ENCODE data around the gene CEBPG. TPM values are rescaled to one million over a fixed set of nuclear protein-coding genes. Genes with fewer than 3 reads are reported as not detected.
A peak's percentile ranks its signal among the peaks of the same experiment; 100 is the strongest.

CEBPG gene
- 30.4 and 31.3 TPM in 2 replicates for total RNA-seq

DNA sequence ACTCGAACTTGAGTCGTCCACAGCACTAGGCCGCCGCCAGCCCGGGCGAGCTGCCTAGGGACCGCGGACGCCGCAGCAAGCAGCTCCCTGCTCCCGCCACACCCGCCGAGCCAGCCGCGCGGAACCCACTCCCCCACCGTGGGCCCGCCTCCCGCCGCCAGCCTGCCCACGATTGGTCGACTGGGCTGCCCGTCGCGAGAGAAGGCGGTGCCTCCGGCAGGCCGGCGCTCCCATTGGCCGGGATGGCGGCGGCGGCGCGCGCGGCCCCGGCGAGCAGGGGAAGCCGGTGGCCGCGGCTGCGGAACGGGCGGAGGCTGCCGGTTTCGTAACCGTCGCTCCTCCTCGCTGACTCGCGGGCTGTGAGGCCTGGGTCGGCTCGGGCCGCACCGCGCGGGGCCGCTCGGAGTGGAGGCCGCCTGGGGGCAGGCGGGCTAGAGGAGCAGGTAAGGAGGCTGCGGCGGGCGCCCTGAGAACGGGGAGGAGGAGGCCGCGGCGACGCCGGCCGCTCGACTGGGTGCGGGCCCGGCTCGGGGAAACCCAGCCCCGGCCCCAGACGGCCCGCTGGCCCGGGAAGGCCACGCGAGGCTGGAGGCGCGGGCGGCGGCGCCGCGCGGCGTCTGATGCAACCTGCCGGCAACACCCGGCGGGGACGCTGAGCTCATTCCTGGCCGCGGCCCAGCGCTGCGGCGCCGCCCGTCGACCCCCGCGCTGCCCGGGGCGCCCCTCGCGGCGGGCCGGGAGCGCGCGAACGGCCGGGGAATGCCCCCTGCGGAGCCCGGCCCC is at the start of gene CEBPG:
Gene CEBPG (plus strand): TSS at position 257 of the 783 bp plus-strand sequence. CDS start 5,531 bp downstream, outside the sequence.
- H3K4me3 Mint-ChIP-seq = peak within 1 kb of the TSS; percentile 93
- intact Hi-C loops (cut with micrococcal nuclease) = loop anchor here (1.0 to 10.0 kb wide), 9 partner anchors 71 to 799 kb away; partner anchors contain the start of genes CEBPA, FAAP24, LSM14A and NUDT19
- no peaks in the 10 kb centered on the region for H3K9me3 Mint-ChIP-seq
- DNase-seq (ENCODE audit: low spot score) = peak; percentile 95
- H3K27me3 Mint-ChIP-seq (ENCODE audit: insufficient read depth) = no peaks in the 10 kb centered on the region
- H3K36me3 Mint-ChIP-seq (ENCODE audit: low read depth) = peaks cover 18% of the 10 kb centered on the region
- H3K4me1 Mint-ChIP-seq (ENCODE audit: low read depth) = peaks cover 39% of the 10 kb centered on the region
- peak within 1 kb of the TSS; percentile 69 for H3K27ac Mint-ChIP-seq

DNA sequence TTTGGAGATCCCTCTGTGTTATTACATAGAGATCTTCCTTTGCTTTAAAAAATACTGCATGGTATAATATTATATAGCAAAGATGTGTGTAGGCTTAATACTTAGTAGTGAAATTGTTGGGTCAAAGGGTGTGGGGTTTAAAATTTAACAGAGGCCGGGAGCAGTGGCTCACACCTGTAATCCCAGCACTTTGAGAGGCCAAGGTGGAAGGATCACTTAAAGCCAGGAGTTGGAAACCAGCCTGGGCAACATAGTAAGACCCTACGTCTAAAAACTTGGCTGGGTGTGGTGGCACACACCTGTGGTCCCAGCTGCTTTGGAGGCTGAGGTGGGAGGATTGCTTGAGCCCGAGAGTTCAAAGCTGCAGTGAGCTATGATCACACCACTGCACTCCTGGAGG is 48.9 kb upstream of the CEBPG start:
- Mint-ChIP-seq H3K4me1 (ENCODE audit: low read depth) (no peaks in the 10 kb centered on the region), H3K4me3 (no peak overlapping the region), H3K9me3 (no peaks in the 10 kb centered on the region), H3K27ac (no peak overlapping the region), H3K27me3 (ENCODE audit: insufficient read depth) (peaks cover 11% of the 10 kb centered on the region), H3K36me3 (ENCODE audit: low read depth) (no peaks in the 10 kb centered on the region)
- intact Hi-C loops (cut with micrococcal nuclease) = no loop called here
- DNase-seq (ENCODE audit: low spot score) = no peak

DNA sequence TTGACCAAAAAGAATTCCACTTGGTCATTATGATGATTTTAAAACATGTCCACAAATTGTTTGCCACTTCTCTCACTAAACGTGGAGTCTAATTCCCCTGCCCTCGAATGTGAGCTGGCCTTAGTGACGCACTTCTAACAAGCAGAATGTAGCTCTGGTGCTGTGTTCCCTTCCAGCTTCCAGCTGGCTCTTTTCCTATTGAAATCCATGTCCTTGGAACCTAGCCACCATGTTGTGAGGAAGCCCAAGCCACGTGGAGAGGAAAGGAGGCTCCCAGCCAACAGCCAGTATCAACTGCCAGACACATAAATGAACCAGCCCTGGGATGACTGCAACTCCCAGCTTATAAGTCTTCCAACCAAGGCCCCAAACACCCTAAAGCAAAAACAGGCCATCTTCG is 47.6 kb upstream of the CEBPG start:
- no peak overlapping the region for H3K27ac Mint-ChIP-seq
- DNase-seq (ENCODE audit: low spot score) = no peak
- H3K4me3 Mint-ChIP-seq = no peak overlapping the region
- intact Hi-C loops (cut with micrococcal nuclease) = no loop called here
- H3K9me3 Mint-ChIP-seq = no peaks in the 10 kb centered on the region
- no peaks in the 10 kb centered on the region for H3K36me3 Mint-ChIP-seq (ENCODE audit: low read depth)
- H3K27me3 Mint-ChIP-seq (ENCODE audit: insufficient read depth) = peaks cover 6% of the 10 kb centered on the region
- H3K4me1 Mint-ChIP-seq (ENCODE audit: low read depth) = no peaks in the 10 kb centered on the region

DNA sequence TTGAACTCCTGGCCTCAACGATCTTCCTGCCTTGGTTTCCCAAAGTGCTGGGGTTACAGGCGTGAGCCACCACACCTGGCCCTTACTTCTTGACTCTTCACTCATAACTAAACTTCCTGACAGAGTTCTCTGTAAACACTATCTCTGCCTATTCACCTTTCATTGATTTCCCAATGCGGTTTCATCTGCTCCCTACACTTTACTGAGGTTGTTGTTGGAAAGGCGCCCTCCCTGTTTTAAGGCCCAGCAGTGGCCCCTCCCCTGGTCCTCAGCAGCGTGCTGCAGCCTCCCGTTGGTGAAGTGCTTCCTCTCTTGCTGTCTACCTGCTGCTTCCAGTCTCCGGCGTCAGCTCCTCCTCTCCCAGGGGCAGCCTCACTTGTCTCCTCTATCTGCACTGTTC is 44.4 kb upstream of the CEBPG start:
- no peaks in the 10 kb centered on the region for H3K36me3 Mint-ChIP-seq (ENCODE audit: low read depth)
- H3K4me1 Mint-ChIP-seq (ENCODE audit: low read depth) = no peaks in the 10 kb centered on the region
- intact Hi-C loops (cut with micrococcal nuclease) = no loop called here
- no peak overlapping the region for H3K27ac Mint-ChIP-seq
- H3K4me3 Mint-ChIP-seq = no peak overlapping the region
- no peaks in the 10 kb centered on the region for H3K9me3 Mint-ChIP-seq
- DNase-seq (ENCODE audit: low spot score) = no peak
- H3K27me3 Mint-ChIP-seq (ENCODE audit: insufficient read depth) = peaks cover 3% of the 10 kb centered on the region

DNA sequence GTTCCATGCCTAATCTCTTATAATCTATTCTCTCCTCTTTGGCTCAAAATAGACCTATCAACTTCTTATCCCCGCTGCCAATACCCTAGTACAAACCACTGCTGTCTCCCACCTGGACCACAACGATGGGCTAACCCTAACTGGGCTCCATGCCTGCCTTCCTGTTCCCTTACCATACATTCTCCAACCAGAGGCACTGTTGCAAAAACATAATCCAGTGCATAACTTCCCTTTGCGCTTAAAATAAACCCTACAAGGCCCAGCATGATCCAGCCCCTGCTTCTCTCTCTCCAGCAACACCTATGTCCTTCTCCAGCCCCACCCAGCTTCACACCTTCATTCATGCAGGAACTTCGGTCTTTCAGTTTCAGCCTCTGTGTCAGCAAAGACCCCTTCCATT is 43.8 kb upstream of the CEBPG start:
- H3K36me3 Mint-ChIP-seq (ENCODE audit: low read depth) = no peaks in the 10 kb centered on the region

DNA sequence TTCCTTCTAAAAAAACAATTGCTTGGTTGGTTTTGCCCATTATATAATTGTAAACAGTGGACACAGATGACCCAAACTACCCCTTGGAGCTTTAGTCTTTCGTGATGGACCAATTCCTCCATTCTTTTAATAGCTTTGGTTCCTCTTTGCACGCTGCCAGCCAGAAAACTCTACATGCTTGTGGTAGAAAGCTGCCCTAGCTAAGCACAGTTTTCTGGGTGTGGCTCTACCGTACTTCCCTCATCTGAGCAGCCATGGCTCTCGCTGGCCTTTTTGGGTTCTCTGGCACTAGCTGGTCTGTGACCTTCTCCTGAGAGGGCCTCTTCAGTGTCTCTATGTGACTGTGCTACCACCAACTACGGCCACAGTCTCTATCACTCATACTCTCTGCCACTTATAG is 41.3 kb upstream of the CEBPG start:
- Mint-ChIP-seq H3K27ac (no peak overlapping the region), H3K27me3 (ENCODE audit: insufficient read depth) (peaks cover 2% of the 10 kb centered on the region), H3K4me3 (no peak overlapping the region), H3K9me3 (no peaks in the 10 kb centered on the region), H3K4me1 (ENCODE audit: low read depth) (no peaks in the 10 kb centered on the region), H3K36me3 (ENCODE audit: low read depth) (no peaks in the 10 kb centered on the region)
- DNase-seq (ENCODE audit: low spot score) = no peak
- intact Hi-C loops (cut with micrococcal nuclease) = no loop called here

More for the DNA sequence above, 43.8 kb upstream of the CEBPG start:
- intact Hi-C loops (cut with micrococcal nuclease) = no loop called here
- no peaks in the 10 kb centered on the region for H3K9me3 Mint-ChIP-seq
- H3K27ac Mint-ChIP-seq = no peak overlapping the region
- H3K4me1 Mint-ChIP-seq (ENCODE audit: low read depth) = no peaks in the 10 kb centered on the region
- H3K4me3 Mint-ChIP-seq = no peak overlapping the region
- peaks cover 3% of the 10 kb centered on the region for H3K27me3 Mint-ChIP-seq (ENCODE audit: insufficient read depth)
- DNase-seq (ENCODE audit: low spot score) = no peak

DNA sequence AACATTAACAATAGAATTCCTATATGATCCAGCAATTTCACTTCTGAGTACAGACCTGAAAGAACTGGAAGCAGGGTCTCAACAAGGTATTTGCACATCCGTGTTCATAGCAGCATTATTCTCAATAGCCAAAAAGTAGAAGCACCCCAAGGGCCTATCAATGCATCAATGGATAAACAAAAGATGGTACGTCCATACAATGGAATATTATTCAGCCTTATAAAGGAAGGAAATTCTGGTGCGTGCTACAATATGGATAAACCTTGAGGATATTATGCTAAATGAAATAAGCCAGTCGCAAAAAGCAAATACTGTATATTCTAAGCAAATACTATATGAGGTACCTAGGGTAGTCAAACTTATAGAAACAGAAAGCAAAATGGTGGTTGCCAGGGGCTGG is 40.4 kb upstream of the CEBPG start:
- Mint-ChIP-seq H3K9me3 (no peaks in the 10 kb centered on the region), H3K27ac (no peak overlapping the region), H3K4me1 (ENCODE audit: low read depth) (no peaks in the 10 kb centered on the region), H3K27me3 (ENCODE audit: insufficient read depth) (peaks cover 3% of the 10 kb centered on the region), H3K4me3 (no peak overlapping the region), H3K36me3 (ENCODE audit: low read depth) (no peaks in the 10 kb centered on the region)
- intact Hi-C loops (cut with micrococcal nuclease) = no loop called here
- no peak for DNase-seq (ENCODE audit: low spot score)

DNA sequence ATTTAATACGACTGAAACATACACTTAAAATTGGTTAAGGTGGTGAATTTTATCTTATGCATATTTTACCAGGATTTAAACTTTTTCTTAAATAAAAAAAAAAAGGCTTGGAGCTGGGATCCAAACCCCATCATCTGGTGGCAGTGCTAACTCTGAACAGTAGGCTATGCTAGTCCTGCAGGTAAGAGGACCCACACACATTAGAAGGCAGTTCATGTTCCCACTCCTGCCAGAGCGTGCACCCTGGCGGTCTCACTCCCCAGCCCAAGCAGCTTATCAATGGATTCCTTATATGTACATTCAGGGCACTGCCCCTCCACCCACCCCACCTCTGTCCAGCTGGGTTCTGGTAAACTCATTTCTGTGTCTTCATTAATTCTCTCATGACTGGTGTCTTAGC is 39.9 kb upstream of the CEBPG start:
- no peaks in the 10 kb centered on the region for H3K36me3 Mint-ChIP-seq (ENCODE audit: low read depth)
- no peak overlapping the region for H3K27ac Mint-ChIP-seq
- DNase-seq (ENCODE audit: low spot score) = no peak
- H3K27me3 Mint-ChIP-seq (ENCODE audit: insufficient read depth) = peaks cover 7% of the 10 kb centered on the region
- H3K9me3 Mint-ChIP-seq = no peaks in the 10 kb centered on the region
- intact Hi-C loops (cut with micrococcal nuclease) = no loop called here
- no peak overlapping the region for H3K4me3 Mint-ChIP-seq
- no peaks in the 10 kb centered on the region for H3K4me1 Mint-ChIP-seq (ENCODE audit: low read depth)

DNA sequence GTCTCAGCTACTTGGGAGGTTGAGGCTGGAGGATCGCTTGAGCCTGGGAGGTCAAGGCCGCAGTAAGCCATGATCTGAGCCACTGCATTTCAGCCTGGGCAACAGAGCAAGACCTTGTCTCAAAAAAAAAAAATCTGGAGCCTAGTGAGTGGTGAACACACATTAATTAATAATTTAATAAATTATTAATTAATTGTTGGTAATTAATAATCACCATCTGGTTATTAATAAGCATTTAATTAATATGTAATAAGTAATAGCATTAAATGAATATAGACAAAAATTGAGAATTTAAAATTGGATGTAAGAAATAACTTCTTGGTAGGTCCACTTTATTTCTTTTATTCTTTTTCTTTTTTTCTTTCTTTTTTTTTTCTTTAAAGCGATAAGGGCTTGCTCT is 39.2 kb upstream of the CEBPG start:
- Mint-ChIP-seq H3K4me1 (ENCODE audit: low read depth) (no peaks in the 10 kb centered on the region), H3K27me3 (ENCODE audit: insufficient read depth) (peaks cover 7% of the 10 kb centered on the region), H3K27ac (no peak overlapping the region), H3K36me3 (ENCODE audit: low read depth) (no peaks in the 10 kb centered on the region), H3K9me3 (no peaks in the 10 kb centered on the region), H3K4me3 (no peak overlapping the region)
- no peak for DNase-seq (ENCODE audit: low spot score)
- intact Hi-C loops (cut with micrococcal nuclease) = no loop called here

DNA sequence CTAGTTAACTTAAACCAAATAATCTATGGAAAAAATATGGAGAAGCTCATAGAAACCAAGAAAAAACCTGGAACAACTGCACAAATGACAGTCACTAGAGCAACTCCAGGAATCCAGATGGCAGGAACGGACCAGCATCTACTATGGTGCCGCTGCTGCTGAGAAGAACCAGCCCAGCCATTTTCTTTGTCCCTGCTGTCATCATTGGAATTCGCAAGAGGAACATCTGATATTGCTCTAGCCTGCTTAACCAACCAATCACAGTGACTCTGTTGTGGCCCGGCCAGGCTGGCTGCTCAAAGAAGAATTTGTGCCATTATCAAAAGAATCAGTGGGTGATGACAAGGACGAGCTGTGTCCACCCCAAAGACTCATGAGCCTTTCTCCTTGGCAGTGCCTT is 38.1 kb upstream of the CEBPG start:
- peaks cover 9% of the 10 kb centered on the region for H3K27me3 Mint-ChIP-seq (ENCODE audit: insufficient read depth)
- no peak for DNase-seq (ENCODE audit: low spot score)
- no peaks in the 10 kb centered on the region for H3K9me3 Mint-ChIP-seq
- intact Hi-C loops (cut with micrococcal nuclease) = no loop called here
- no peaks in the 10 kb centered on the region for H3K36me3 Mint-ChIP-seq (ENCODE audit: low read depth)
- H3K27ac Mint-ChIP-seq = no peak overlapping the region
- H3K4me3 Mint-ChIP-seq = no peak overlapping the region
- H3K4me1 Mint-ChIP-seq (ENCODE audit: low read depth) = no peaks in the 10 kb centered on the region

DNA sequence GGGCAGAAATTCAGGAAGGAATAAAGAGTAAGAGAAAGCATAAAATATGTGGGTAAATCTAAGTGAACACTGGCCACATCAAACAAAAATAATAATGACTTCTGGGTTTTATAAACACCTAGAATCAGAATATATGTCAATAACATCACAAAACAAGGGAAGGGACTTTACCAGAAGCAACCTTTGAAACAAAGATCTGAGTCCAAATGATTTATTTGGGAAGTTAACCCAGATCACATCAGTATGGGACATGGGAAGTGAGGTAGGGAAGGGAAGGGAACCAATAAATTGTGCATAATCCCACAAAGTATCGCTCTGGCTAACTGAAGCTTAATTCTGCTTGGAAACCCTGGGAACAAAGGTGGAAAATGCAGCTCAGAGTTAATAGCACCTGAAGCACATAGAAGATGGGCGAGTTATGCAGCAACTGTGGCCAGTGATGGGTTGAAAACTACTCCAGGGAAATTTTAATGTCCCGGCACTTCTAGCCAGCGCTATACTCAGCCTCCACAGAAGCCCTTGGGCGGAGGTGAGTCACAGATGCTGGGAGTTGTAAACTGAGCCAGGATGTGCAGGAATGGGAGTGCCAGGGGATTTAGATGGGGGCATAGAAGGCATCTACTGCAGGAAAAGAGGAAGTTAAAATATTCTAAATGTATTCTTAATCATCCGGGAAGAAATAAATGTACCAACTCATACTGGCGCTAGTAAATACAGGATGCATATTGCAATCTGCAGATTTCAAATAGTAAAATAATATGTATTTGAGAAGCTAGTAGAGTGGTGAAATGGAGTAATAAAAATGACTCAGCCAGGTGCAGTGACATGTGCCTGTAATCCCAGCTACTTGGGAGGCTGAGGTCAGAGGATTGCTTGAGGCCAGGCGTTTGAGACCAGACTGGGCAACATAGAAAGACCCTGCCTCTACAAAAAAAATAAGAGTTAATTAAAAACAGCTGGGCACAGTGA is 34.2 kb upstream of the CEBPG start:
- DNase-seq (ENCODE audit: low spot score) = no peak
- H3K4me3 Mint-ChIP-seq = no peak overlapping the region
- H3K36me3 Mint-ChIP-seq (ENCODE audit: low read depth) = no peaks in the 10 kb centered on the region
- H3K9me3 Mint-ChIP-seq = no peaks in the 10 kb centered on the region
- peaks cover 21% of the 10 kb centered on the region for H3K27me3 Mint-ChIP-seq (ENCODE audit: insufficient read depth)
- H3K27ac Mint-ChIP-seq = no peak overlapping the region
- intact Hi-C loops (cut with micrococcal nuclease) = no loop called here
- H3K4me1 Mint-ChIP-seq (ENCODE audit: low read depth) = no peaks in the 10 kb centered on the region

DNA sequence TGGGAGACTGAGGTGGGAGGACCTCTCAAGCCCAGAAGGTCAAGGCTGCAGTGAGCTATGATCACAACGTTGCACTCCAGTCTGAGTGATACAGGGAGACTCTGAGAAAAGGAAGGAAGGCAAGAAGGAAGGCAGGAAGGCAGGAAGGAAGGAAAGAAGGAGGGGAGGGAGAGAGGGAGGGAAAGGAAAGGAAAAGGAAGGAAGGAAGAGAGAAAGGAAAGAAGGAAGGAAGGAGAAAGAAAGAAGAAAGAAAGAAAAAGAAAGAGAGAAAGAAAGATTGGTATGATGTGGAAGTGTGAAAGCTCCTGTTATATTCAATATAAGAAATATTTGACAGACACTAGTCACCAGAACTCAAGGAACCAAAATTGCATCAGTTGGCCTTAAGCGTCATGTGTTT is 32.5 kb upstream of the CEBPG start:
- Mint-ChIP-seq H3K4me1 (ENCODE audit: low read depth) (no peaks in the 10 kb centered on the region), H3K27me3 (ENCODE audit: insufficient read depth) (peaks cover 25% of the 10 kb centered on the region), H3K27ac (no peak overlapping the region), H3K36me3 (ENCODE audit: low read depth) (no peaks in the 10 kb centered on the region), H3K4me3 (no peak overlapping the region), H3K9me3 (no peaks in the 10 kb centered on the region)
- intact Hi-C loops (cut with micrococcal nuclease) = no loop called here
- DNase-seq (ENCODE audit: low spot score) = no peak

DNA sequence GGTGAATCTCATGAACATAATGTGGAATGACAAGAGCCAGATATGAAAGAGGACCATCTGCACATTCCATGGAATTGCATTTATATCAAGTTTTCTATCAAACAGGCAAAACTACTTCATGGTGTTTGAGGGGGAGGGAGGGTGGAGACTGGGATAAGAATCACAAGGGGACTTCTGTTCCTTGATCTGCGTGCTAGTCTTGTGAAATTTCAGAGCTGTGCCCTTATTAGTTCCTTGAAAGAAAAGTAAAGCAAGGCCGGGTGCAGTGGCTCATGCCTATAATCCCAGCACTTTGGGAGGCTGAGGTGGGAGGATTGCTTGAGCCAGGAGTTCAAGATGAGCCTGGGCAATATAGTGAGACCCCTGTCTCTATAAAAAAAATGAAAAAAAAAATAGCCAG is 30.2 kb upstream of the CEBPG start:
- intact Hi-C loops (cut with micrococcal nuclease) = no loop called here
- H3K4me3 Mint-ChIP-seq = no peak overlapping the region
- no peak for DNase-seq (ENCODE audit: low spot score)
- H3K36me3 Mint-ChIP-seq (ENCODE audit: low read depth) = no peaks in the 10 kb centered on the region
- H3K27me3 Mint-ChIP-seq (ENCODE audit: insufficient read depth) = peaks cover 26% of the 10 kb centered on the region
- no peaks in the 10 kb centered on the region for H3K9me3 Mint-ChIP-seq
- H3K4me1 Mint-ChIP-seq (ENCODE audit: low read depth) = no peaks in the 10 kb centered on the region
- no peak overlapping the region for H3K27ac Mint-ChIP-seq
